Activated effector memory CD4-positive, alpha-beta T cell treated with anti-CD3 and anti-CD28 coated beads, Interleukin-2, amount 50 U/mL, for 16 hours (primary cell): ENCODE data around the gene LTBP1.

Source experiments
- DNase-seq: peaks from one replicate; pipeline ENCODE4 v3.0.0-alpha.2; 2020

LTBP1 gene

DNA sequence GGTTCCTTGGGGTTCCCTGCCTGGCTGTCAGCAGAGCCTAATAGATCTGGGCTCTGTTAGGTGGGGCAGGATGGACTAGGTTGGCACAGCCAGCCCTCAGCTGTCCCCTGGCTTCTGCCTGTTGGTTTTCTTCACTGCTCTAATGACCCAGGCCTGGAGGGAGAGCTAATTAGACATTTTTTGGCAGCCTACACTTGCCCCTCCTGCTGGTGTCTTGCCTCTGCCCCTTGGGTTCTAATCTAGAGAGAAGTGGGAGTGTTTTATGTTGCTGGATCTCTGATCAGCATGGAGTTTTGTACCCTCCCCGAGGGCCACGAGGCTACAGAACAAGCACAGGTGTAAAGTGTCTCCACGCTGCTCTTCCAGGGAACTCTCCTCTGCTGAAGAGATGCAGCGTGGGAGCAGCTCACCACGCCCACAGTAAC, 330.3 kb downstream of the LTBP1 start:
- no peak for DNase-seq

GRCh38 chr2:33278245-33278943, 331.6 kb downstream of the LTBP1 start:
- no peak for DNase-seq

DNA sequence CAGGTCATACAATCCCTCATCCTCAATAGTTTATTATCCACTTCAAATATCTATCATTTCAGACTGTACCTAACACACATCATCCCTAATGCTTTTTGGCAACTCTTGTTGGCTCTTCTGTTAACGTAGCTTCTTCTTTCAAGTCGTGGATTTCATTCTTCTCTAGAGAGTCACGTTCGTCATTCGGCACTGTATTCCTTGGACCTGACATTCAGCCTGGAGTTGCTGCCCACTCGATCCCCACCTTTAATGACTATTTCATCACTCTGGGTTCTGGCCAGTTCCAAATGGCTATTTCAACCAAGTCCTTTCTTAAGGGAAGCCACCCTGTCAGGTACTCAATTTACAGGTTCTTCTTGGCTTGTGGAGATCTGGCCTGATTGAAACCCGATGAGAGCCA, 337.5 kb downstream of the LTBP1 start:
- no peak for DNase-seq

- DNase-seq, result no peak
Measured at GRCh38 chr2:33287507-33288005, 340.8 kb downstream of the LTBP1 start.

GRCh38 chr2:33288011-33288410, 341.3 kb downstream of the LTBP1 start:
- DNase-seq, result no peak

DNA sequence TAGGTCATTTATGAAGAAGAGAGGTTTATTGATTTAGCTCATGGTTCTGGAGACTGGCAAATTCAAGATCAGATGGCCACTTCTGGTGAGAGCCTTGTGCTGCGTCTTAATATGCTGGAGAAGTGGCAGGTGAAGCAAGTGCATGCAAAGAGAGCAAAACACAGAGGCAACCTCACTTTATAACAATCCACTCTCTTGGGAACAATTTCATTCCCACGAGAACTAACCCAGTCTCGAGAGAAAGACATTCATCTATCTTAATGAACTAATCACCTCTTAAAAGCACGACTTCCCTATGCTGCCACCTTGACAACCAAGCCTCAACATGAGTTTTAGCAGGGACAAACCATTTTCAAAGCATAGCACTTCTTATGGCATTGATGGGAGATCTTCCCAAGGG, 343.2 kb downstream of the LTBP1 start:
- DNase-seq, result no peak

- no peak for DNase-seq
Measured at GRCh38 chr2:33291278-33292013, 344.7 kb downstream of the LTBP1 start.

GRCh38 chr2:33292063-33292462, 345.3 kb downstream of the LTBP1 start:
- DNase-seq, result no peak

- DNase-seq, result no peak
Measured at GRCh38 chr2:33292981-33293595, 346.3 kb downstream of the LTBP1 start.

GRCh38 chr2:33298233-33298632, 351.5 kb downstream of the LTBP1 start:
- DNase-seq, result no peak

DNA sequence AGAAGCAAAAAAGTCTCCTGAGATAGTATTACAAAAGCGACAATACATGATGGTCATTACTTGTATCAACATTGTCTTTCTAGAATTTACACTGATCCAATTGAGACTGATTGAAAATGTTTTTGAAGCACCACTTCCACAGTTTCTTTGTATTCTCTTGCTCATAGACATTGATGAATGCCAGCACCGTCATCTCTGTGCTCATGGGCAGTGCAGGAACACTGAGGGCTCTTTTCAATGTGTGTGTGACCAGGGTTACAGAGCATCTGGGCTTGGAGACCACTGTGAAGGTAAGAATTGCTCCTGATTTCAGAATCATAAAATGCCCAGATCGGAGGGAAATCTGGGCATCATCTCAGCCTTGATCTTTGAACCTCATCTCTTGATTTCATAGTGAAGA, 354.6 kb downstream of the LTBP1 start:
- DNase-seq, result no peak

DNA sequence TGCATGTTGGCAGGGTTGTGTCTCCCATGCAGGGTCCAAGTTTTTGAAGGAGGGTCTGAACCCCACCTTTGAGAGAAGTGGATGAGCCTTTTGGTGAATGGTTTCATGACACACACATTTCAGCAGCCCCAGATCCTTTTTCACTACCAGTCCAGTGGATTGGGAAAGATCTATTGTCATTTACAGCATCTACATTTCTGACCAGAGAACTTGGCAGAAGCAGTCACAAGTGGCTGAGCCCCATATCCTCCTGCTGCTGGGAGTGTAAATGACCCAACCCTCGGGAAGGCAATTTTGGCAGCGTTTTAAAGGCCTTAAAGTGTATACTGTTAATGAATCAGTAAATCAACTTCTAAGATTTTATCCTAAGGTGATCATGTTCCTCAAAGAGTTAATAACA, 355.6 kb downstream of the LTBP1 start:
- no peak for DNase-seq

DNA sequence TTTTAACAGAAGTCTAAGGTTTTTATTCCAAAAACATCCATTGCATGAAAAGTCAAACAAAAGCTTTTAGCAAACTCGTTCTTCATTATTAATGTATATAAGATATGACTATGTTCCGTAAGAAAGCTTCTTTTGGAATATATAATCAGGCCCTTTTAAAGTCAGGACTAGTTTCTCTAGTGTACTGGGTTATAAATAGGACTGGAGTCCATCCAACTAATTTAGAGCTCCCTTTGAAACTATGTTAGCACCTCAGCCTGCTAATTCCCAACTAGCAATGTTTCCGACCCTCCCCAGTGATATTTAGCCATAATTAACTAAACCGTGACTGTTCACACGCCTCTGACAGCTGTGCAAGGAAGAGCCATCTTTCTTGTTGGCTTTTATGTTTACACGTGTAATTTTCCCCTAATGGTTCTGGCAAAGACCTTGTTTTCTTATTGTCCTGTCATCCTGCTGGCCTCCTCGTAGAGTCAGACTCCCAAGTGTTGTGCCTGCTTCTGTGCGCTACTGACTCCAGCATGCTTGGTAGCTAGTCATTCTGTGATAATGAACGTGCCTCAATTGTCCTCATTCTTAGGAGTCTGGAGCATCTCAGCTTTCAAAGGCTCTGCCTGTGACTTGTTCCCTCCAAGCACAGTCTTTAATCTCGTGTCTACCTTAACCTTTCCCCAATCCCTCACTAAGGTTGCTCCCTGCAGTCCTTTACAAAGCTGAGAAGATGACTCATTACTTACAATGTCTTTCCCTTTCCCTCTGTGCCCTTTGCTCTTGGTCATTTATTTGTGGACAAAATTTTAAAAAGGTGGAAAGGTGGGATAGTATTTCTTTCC, 357.5 kb downstream of the LTBP1 start:
- DNase-seq, result no peak

GRCh38 chr2:33307659-33308270, 361.0 kb downstream of the LTBP1 start:
- no peak for DNase-seq

- no peak for DNase-seq
Measured at GRCh38 chr2:33312355-33312754, 365.6 kb downstream of the LTBP1 start.

GRCh38 chr2:33313039-33313438, 366.3 kb downstream of the LTBP1 start:
- DNase-seq, result no peak

- DNase-seq, result no peak
Measured at GRCh38 chr2:33314541-33314940, 367.8 kb downstream of the LTBP1 start.

- no peak for DNase-seq
Measured at GRCh38 chr2:33316328-33316727, 369.6 kb downstream of the LTBP1 start.

- DNase-seq, result no peak
Measured at GRCh38 chr2:33317369-33318007, 370.7 kb downstream of the LTBP1 start.

- no peak for DNase-seq
Measured at GRCh38 chr2:33318456-33318855, 371.7 kb downstream of the LTBP1 start.

DNA sequence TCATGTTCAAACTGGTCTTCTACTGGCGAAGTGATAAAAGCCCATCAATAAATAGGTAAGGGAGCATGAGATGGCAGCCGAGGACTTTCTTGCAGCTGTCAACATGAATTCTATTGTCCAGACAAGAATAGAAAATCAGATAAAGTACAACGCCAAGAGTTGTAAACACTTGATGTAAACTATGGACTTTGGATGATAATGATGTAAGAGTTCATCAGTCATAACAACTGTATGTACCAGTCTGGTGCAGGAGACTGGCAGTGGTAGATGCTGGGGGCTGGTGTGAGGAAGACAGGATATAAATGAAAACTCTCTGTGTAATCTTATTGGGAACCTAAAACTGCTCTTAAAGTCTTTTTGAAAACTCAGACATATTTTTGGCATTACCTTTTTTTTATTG, 373.8 kb downstream of the LTBP1 start:
- DNase-seq, result no peak

- DNase-seq, result no peak
Measured at GRCh38 chr2:33321236-33321771, 374.6 kb downstream of the LTBP1 start.
